ENCODE results near the gene TPRN. TPM values are rescaled to one million over a fixed set of nuclear protein-coding genes. Genes with fewer than 3 reads are reported as not detected.

The TPRN gene
- total RNA-seq, 2 experiments from 2014 or later: 5.6 to 5.8 TPM

DNA sequence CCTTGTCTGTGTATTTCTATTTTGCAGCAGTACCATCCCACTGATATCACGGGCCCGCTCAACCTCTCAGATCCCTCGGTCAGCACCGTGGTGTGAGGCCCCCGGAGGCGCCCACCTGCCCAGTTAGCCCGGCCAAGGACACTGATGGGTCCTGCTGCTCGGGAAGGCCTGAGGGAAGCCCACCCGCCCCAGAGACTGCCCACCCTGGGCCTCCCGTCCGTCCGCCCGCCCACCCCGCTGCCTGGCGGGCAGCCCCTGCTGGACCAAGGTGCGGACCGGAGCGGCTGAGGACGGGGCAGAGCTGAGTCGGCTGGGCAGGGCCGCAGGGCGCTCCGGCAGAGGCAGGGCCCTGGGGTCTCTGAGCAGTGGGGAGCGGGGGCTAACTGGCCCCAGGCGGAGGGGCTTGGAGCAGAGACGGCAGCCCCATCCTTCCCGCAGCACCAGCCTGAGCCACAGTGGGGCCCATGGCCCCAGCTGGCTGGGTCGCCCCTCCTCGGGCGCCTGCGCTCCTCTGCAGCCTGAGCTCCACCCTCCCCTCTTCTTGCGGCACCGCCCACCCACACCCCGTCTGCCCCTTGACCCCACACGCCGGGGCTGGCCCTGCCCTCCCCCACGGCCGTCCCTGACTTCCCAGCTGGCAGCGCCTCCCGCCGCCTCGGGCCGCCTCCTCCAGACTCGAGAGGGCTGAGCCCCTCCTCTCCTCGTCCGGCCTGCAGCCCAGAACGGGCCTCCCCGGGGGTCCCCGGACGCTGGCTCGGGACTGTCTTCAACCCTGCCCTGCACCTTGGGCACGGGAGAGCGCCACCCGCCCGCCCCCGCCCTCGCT lies 32.6 kb downstream of the TPRN start:
- no peaks in the 10 kb centered on the region for H3K9me3 Mint-ChIP-seq (ENCODE audit: low read depth)
- no peak overlapping the region for H3K4me3 Mint-ChIP-seq
- intact Hi-C loops (cut with DNase I, micrococcal nuclease): no loop called here
- ChIA-PET CTCF (interaction anchor here (0.6 to 0.7 kb wide), 2 partner anchors 121 to 640 kb away, joined by 3 to 4 read pairs; no protein-coding TSS in a partner anchor), POLR2A (no interaction called here)
- H3K36me3 Mint-ChIP-seq (ENCODE audit: low read depth): no peaks in the 10 kb centered on the region
- DNase-seq (peak; percentile 34), ATAC-seq (peak; percentile 20)
- no peaks in the 10 kb centered on the region for H3K4me1 Mint-ChIP-seq
- H3K27ac Mint-ChIP-seq: no peak overlapping the region
- H3K27me3 Mint-ChIP-seq: peaks cover 27% of the 10 kb centered on the region

DNA sequence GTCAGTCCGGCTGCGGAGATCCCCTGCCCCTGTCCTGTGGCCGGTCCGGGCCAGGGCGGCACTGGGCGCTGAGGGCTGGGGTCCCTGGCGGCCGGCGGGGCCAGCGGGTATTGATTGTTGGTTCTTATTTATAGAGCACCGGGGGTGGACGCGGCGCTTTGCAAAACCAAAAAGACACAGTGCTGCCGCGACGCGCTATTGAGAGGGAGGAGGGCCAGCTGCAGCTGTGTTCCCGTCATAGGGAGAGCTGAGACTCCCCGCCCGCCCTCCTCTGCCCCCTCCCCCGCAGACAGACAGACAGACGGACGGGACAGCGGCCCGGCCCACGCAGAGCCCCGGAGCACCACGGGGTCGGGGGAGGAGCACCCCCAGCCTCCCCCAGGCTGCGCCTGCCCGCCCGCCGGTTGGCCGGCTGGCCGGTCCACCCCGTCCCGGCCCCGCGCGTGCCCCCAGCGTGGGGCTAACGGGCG lies 33.2 kb downstream of the TPRN start:
- Mint-ChIP-seq H3K27ac (no peak overlapping the region), H3K4me1 (no peaks in the 10 kb centered on the region), H3K9me3 (ENCODE audit: low read depth) (no peaks in the 10 kb centered on the region), H3K36me3 (ENCODE audit: low read depth) (no peaks in the 10 kb centered on the region), H3K4me3 (no peak overlapping the region), H3K27me3 (peaks cover 29% of the 10 kb centered on the region)
- DNase-seq (no peak), ATAC-seq (no peak)
- ChIA-PET CTCF (no interaction called here), POLR2A (no interaction called here)
- intact Hi-C loops (cut with DNase I, micrococcal nuclease): no loop called here

DNA sequence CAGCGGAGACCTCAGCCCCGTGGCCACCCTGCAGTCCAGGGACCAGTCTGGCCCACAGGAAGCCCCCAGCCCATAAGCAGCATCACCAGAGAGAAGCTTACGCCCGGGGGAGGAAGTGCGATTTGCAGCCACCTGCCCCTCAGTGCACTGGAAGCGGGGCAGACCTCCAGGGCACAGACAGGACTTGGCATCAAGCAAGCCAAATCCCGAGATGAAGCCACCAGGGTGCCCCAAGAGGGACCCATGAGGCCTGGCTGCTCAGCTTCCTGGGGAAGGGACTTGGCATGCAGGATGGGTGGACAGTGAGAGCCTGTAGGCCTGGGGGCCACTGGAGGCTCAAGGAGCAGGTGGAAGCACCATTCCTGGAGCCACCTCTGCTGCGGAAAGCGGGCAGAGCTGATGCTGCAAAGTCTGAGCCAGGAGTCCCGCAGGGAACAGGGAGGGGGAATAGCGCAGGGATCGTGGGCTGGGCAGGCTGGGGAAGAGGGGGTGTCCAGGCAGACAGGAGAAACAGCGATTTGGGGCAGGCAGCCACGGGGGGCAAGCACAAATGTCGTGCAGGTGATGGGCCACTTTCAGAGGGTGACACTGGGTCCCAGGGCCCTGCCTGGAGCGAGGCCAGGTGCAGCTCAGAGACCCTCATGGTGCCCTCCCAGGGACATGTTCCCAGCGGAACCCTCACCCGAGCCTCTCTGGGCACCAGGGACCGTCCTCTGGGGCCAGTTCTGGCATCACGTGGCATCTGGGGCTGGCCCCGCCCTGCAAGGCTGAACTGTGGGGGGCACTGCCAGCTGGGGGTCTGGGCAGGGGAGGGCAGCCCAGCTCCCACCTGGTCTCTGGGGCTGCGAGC lies 33.9 kb downstream of the TPRN start:
- intact Hi-C loops (cut with DNase I, micrococcal nuclease): no loop called here
- CTCF ChIA-PET: interaction anchor here (0.7 to 1.1 kb wide), 2 partner anchors 60 to 70 kb away, joined by 3 to 4 read pairs; no protein-coding TSS in a partner anchor
- no peak for DNase-seq
- no peaks in the 10 kb centered on the region for H3K36me3 Mint-ChIP-seq (ENCODE audit: low read depth)
- H3K4me3 Mint-ChIP-seq: no peak overlapping the region
- no peak overlapping the region for H3K27ac Mint-ChIP-seq
- ATAC-seq: no peak
- peaks cover 32% of the 10 kb centered on the region for H3K27me3 Mint-ChIP-seq
- H3K9me3 Mint-ChIP-seq (ENCODE audit: low read depth): no peaks in the 10 kb centered on the region
- POLR2A ChIA-PET: no interaction called here
- H3K4me1 Mint-ChIP-seq: no peaks in the 10 kb centered on the region

DNA sequence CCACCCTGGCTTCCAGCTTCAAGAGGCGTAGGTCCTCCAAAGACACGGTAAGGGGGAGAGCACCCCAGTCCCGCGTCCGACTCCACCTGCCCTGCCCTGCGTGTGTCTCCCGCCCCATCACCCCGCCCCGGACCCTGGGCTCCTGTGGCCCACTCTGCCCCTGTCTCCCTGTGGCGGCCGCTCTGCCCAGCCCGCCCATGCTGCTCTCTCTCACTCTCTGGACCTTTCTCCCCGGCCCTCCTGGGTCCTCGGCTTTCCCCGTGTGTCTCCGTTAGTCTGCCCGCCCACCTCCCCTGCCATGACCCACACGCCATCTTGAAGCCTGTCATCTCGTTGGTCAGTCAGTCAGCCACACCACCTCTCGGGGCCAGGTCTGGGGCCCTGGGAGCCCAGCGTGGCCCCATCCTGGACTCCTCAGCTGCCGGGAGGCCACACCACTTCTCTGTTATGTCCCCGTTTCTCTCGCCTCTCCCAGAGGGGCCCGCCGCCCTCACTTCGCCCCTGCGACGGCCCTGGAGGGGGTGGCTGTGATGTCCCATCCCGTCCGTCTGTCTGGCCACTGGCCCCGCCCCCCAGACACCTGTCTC lies 35.2 kb downstream of the TPRN start:
- Mint-ChIP-seq H3K9me3 (ENCODE audit: low read depth) (no peaks in the 10 kb centered on the region), H3K27ac (no peak overlapping the region), H3K36me3 (ENCODE audit: low read depth) (no peaks in the 10 kb centered on the region), H3K4me1 (no peaks in the 10 kb centered on the region), H3K27me3 (peaks cover 29% of the 10 kb centered on the region), H3K4me3 (no peak overlapping the region)
- ChIA-PET POLR2A (no interaction called here), CTCF (no interaction called here)
- intact Hi-C loops (cut with DNase I, micrococcal nuclease): no loop called here
- DNase-seq: no peak
- no peak for ATAC-seq

DNA sequence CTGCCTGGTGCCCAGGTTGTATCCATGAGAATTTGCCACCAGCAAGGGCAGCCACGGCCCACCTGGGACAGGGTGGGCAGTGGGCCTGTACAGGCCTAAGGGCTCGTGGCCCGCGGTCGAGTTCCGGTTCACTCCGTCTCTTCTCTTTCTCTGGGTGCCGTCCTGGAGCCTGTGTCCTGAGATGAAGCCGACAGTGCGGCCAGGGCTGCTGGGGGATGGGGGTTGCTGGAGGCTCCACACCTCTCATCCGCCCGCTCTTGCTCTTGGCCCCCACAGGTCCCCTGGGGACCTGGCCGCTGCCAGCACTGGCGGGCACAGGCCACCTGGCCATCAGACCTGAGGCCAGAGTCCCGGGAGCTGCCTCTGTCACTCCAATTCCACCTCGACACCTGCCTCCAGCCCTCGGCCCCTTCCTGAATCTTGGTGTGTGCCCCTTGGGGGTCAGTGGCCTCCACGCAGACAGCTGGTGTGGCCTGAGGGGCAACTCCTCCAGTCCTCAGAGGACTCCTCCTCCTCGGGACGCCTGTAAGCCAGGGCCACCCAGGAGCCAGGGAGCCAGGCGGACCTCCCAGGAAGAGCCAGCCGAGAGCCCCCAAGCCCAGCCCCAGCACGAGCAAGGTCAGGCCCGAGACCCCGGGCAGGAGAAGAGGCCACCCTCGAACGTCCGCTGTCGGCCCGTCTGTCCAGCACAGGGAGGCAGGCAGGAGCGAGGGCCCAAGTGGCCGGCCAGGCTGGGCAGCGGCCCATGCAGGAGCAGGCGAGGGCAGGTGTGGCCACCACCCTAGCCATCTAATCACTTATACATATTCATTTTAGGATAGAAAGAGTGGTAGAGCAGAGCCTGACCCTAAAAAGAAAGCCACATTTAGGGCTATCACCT lies 35.9 kb downstream of the TPRN start:
- Mint-ChIP-seq H3K4me1 (no peaks in the 10 kb centered on the region), H3K27me3 (peaks cover 28% of the 10 kb centered on the region), H3K4me3 (no peak overlapping the region), H3K36me3 (ENCODE audit: low read depth) (no peaks in the 10 kb centered on the region), H3K9me3 (ENCODE audit: low read depth) (no peaks in the 10 kb centered on the region), H3K27ac (no peak overlapping the region)
- ATAC-seq (no peak), DNase-seq (no peak)
- ChIA-PET POLR2A (no interaction called here), CTCF (no interaction called here)
- intact Hi-C loops (cut with DNase I, micrococcal nuclease): no loop called here

DNA sequence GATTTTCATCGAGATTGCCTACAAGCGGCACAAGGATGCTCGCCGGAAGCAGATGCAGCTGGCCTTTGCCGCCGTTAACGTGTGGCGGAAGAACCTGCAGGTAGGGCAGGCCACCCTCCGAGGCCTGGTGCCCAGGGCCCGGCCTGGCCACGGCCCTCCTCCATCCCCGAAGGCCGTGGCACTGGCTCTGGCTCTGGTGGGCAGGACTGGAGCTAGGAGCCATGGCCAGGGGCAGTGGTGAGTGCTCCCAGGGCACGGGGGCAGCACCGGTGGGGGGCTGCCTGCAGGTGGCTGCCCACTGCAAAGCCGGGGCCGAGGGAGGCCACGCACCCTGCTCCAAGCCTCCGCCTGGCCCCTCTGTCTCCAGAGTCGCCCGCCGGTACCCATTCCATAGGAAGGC lies 36.7 kb downstream of the TPRN start:
- DNase-seq (no peak), ATAC-seq (no peak)
- POLR2A ChIA-PET: no interaction called here
- intact Hi-C loops (cut with DNase I, micrococcal nuclease): no loop called here
- Mint-ChIP-seq H3K27me3 (peaks cover 32% of the 10 kb centered on the region), H3K36me3 (ENCODE audit: low read depth) (no peaks in the 10 kb centered on the region), H3K4me1 (peaks cover 3% of the 10 kb centered on the region), H3K4me3 (no peak overlapping the region), H3K27ac (no peak overlapping the region), H3K9me3 (ENCODE audit: low read depth) (no peaks in the 10 kb centered on the region)
- CTCF ChIA-PET: no interaction called here

DNA sequence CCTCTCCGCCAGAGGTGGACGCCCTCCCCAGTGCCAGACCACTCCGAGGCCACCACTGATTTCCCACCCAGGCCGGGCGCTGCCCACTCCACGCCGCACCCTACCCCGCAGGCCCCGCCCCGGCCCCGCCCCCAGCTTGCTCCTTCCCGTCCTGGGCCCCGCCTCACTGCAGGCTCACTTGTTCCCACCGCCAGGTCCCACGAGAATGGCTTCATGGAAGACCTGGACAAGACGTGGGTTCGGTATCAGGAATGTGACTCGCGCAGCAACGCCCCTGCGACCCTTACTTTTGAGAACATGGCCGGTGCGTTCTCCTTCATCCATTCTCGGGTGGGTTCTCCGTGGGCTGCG lies 37.2 kb downstream of the TPRN start:
- Mint-ChIP-seq H3K4me3 (no peak overlapping the region), H3K27me3 (peaks cover 31% of the 10 kb centered on the region), H3K9me3 (ENCODE audit: low read depth) (no peaks in the 10 kb centered on the region), H3K27ac (no peak overlapping the region), H3K4me1 (peaks cover 3% of the 10 kb centered on the region), H3K36me3 (ENCODE audit: low read depth) (no peaks in the 10 kb centered on the region)
- ChIA-PET POLR2A (no interaction called here), CTCF (no interaction called here)
- no peak for DNase-seq
- ATAC-seq: no peak
- intact Hi-C loops (cut with DNase I, micrococcal nuclease): no loop called here

DNA sequence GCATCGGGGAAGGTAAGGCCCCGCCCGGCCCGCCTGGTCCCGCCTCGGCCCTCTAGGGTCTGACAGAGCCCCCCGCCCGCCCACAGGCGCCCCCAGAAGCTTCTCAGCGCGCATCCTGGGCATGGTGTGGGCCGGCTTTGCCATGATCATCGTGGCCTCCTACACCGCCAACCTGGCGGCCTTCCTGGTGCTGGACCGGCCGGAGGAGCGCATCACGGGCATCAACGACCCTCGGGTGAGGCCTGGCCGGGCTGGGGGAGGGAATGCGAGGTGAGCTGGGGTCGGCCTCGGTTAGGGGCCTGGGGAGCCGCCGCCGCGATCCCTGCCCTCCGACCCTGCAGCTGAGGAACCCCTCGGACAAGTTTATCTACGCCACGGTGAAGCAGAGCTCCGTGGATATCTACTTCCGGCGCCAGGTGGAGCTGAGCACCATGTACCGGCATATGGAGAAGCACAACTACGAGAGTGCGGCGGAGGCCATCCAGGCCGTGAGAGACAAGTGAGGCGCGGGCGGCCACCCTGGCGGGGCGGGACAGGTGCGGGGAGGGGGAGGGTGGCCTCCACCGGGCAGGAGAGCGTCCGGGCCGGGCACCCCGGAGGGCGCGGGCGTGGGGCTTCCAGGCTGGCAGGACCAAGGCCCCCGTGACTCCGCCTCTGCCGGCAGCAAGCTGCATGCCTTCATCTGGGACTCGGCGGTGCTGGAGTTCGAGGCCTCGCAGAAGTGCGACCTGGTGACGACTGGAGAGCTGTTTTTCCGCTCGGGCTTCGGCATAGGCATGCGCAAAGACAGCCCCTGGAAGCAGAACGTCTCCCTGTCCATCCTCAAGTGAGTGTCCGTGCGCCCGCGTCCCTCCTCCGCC lies 37.8 kb downstream of the TPRN start:
- ChIA-PET CTCF (interaction anchor here (0.6 kb wide), 2 partner anchors 67 to 79 kb away, joined by 3 to 4 read pairs; no protein-coding TSS in a partner anchor), POLR2A (no interaction called here)
- Mint-ChIP-seq H3K9me3 (ENCODE audit: low read depth) (no peaks in the 10 kb centered on the region), H3K27me3 (peaks cover 37% of the 10 kb centered on the region), H3K4me3 (no peak overlapping the region), H3K36me3 (ENCODE audit: low read depth) (no peaks in the 10 kb centered on the region), H3K27ac (no peak overlapping the region), H3K4me1 (peaks cover 3% of the 10 kb centered on the region)
- ATAC-seq: peak; percentile 39
- peak; percentile 34 for DNase-seq
- intact Hi-C loops (cut with DNase I, micrococcal nuclease): no loop called here

DNA sequence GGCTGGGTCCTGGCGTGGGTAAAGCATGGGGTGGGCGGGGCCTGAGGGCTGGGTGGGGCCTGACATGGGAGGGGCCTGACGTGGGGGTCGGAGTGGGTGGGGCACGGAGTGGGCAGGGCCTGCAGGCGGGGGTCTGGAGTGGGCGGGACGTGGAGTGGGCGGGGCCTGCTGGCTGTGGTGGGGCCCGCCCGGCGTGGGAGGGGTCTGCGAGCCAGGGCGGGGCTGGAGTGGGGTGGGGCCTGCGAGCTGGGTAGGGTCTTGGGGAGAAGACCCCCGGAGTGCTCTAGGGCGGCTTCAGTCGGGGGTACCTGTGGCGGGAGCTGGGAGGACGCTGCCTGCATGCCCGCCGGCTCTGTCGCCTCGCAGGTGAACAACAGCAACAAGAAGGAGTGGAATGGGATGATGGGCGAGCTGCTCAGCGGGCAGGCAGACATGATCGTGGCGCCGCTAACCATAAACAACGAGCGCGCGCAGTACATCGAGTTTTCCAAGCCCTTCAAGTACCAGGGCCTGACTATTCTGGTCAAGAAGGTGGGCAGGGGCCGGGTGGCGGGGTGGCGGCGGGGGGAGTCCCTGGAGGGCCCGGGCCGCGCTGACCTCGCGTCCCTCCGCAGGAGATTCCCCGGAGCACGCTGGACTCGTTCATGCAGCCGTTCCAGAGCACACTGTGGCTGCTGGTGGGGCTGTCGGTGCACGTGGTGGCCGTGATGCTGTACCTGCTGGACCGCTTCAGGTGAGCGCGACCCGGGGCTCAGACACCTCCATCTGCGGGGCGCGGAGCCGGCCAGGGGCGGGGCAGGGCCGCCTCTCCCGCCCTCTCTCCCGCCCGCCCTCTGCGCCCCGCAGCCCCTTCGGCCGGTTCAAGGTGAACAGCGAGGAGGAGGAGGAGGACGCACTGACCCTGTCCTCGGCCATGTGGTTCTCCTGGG lies 38.7 kb downstream of the TPRN start:
- Mint-ChIP-seq H3K27ac (no peak overlapping the region), H3K36me3 (ENCODE audit: low read depth) (no peaks in the 10 kb centered on the region), H3K4me1 (peaks cover 8% of the 10 kb centered on the region), H3K27me3 (peaks cover 41% of the 10 kb centered on the region), H3K4me3 (no peak overlapping the region), H3K9me3 (ENCODE audit: low read depth) (no peaks in the 10 kb centered on the region)
- intact Hi-C loops (cut with DNase I, micrococcal nuclease): no loop called here
- ChIA-PET CTCF (interaction anchor here (0.6 kb wide), 1 partner anchor 78 kb away, joined by 3 read pairs; no protein-coding TSS in a partner anchor), POLR2A (no interaction called here)
- ATAC-seq: no peak
- DNase-seq: no peak
